Caco-2 (cell line): ENCODE results near the gene RASSF7. TPM values are rescaled to one million over a fixed set of nuclear protein-coding genes. Genes with fewer than 3 reads are reported as not detected.

Experiments
- BruUV-seq: library from RNA; stranded (reverse); fragments of 400-500 nt; replicated peaks from 2 replicates; lab custom pipeline; 2021; lab: Mats Ljungman, UMichigan
- CTCF ChIA-PET: fragments of 300-600 bp; sonication (Branson Sonifier 250); formaldehyde crosslinking; loops from one replicate; lab custom pipeline; 2022; ENCODE audit warnings: antibody characterized with exemption; lab: Charles Lee
- POLR2A ChIA-PET: fragments of 300-600 bp; sonication (Branson Sonifier 250); formaldehyde crosslinking; loops from one replicate; lab custom pipeline; 2022; ENCODE audit warnings: antibody characterized with exemption; lab: Charles Lee
- DNase-seq, 2 experiments: peaks; one replicate each; pipeline versions ENCODE4 v3.0.0 to v3.0.0-alpha.2; 2020 to 2022
- H3K27me3 ChIP-seq: replicated peaks from 2 replicates; pipeline ENCODE4 v1.6.0; 2011; ENCODE audit warnings: low read length; ENCODE audit not compliant: control insufficient read depth, insufficient read depth
- H3K36me3 ChIP-seq: 2 replicates; pipeline ENCODE4 v1.5.1; 2011; ENCODE audit warnings: low read length; ENCODE audit not compliant: control insufficient read depth, insufficient read depth
- H3K4me1 ChIP-seq: fragments of 250-450 bp; sonication (Bioruptor Pico); 2 replicates; pipeline ENCODE4 v1.5.1; 2020; ENCODE audit warnings: mild to moderate bottlenecking
- H3K4me3 ChIP-seq: 2 replicates; pipeline ENCODE4 v1.5.1; 2011; ENCODE audit warnings: low read depth, mild to moderate bottlenecking, control low read depth, low read length
- H3K9me3 ChIP-seq: fragments of 250-450 bp; sonication (Bioruptor Pico); 2 replicates; pipeline ENCODE4 v1.5.1; 2020; ENCODE audit warnings: mild to moderate bottlenecking, moderate library complexity
- H3K27ac Mint-ChIP-seq: one replicate; pipeline ENCODE4 v1.8.0; 2022; ENCODE audit warnings: mixed read lengths; ENCODE audit not compliant: unreplicated experiment
- H3K27me3 Mint-ChIP-seq: one replicate; pipeline ENCODE4 v1.8.0; 2022; ENCODE audit warnings: mixed read lengths; ENCODE audit not compliant: insufficient read depth, unreplicated experiment
- H3K36me3 Mint-ChIP-seq: one replicate; pipeline ENCODE4 v1.8.0; 2022; ENCODE audit warnings: mild to moderate bottlenecking, mixed read lengths; ENCODE audit not compliant: insufficient read depth, unreplicated experiment
- H3K4me1 Mint-ChIP-seq: one replicate; pipeline ENCODE4 v1.8.0; 2022; ENCODE audit warnings: low read depth, mixed read lengths; ENCODE audit not compliant: unreplicated experiment
- H3K4me3 Mint-ChIP-seq: one replicate; pipeline ENCODE4 v1.8.0; 2022; ENCODE audit warnings: mild to moderate bottlenecking, moderate library complexity, mixed read lengths; ENCODE audit not compliant: unreplicated experiment
- H3K9me3 Mint-ChIP-seq: one replicate; pipeline ENCODE4 v1.8.0; 2022; ENCODE audit warnings: mixed read lengths; ENCODE audit not compliant: unreplicated experiment
- CTCF ChIP-seq, 2 experiments: fragments of 200-600 bp in 1 of 2; IDR thresholded peaks; 1 replicate in 1 of 2; 2 replicates in 1 of 2; pipeline versions ENCODE4 v1.5.1 to v1.8.0; 2011 to 2022; ENCODE audit warnings: antibody characterized with exemption in 1 of 2, control low read depth in 1 of 2, inconsistent platforms in 1 of 2, low read depth in 1 of 2, low read length in 1 of 2, mild to moderate bottlenecking in 1 of 2, moderate library complexity in 1 of 2; ENCODE audit not compliant: insufficient read depth in 1 of 2, severe bottlenecking in 1 of 2, unreplicated experiment in 1 of 2
- intact Hi-C: fragments of 100-400 bp; cut with micrococcal nuclease; formaldehyde crosslinking; loops from one replicate; pipeline ENCODE4 v1.10.0; 2022; ENCODE audit not compliant: unreplicated experiment
- total RNA-seq: library from RNA; stranded (reverse); gene quantifications from 2 replicates; pipeline ENCODE4 v1.2.3, GENCODE V29; 2022

RASSF7 gene
- total RNA-seq, 1 experiment from 2014 or later, result 65.5 TPM

- no peaks in the 10 kb centered on the region for H3K9me3 ChIP-seq
- H3K36me3 ChIP-seq, result no peaks in the 10 kb centered on the region
- peaks cover 5% of the 10 kb centered on the region for H3K36me3 Mint-ChIP-seq
- H3K27me3 Mint-ChIP-seq, result no peaks in the 10 kb centered on the region
- intact Hi-C loops, result loop anchor here (10.0 kb wide), 1 partner anchor 171 kb away; no protein-coding TSS in a partner anchor
- H3K4me1 ChIP-seq, result peaks cover 13% of the 10 kb centered on the region
- BruUV-seq, result no TSS peak
- POLR2A ChIA-PET, result no interaction called here
- DNase-seq, result no peak
- H3K9me3 Mint-ChIP-seq, result no peaks in the 10 kb centered on the region
- H3K27me3 ChIP-seq, result no peaks in the 10 kb centered on the region
- H3K27ac Mint-ChIP-seq, result no peak overlapping the region
- CTCF ChIA-PET, result interaction anchor here (1.4 to 1.7 kb wide), 2 partner anchors 22 to 168 kb away, joined by 6 read pairs; partner anchors contain the start of gene PHRF1
- peak overlapping the region; percentile 24 for H3K4me3 Mint-ChIP-seq
- H3K4me1 Mint-ChIP-seq, result peaks cover 1% of the 10 kb centered on the region
- no peak for TF ChIP-seq CTCF (IDR thresholded peaks at IDR 0.05; ENCODE audit: insufficient read depth in 1 of 2, low read depth in 1 of 2, low read length in 1 of 2, severe bottlenecking in 1 of 2, unreplicated experiment in 1 of 2)
- H3K4me3 ChIP-seq, result no peak overlapping the region
Measured at GRCh38 chr11:553988-554340, 6.8 kb upstream of the RASSF7 start.

GRCh38 chr11:554428-555226 lies 6.1 kb upstream of the RASSF7 start:
- Mint-ChIP-seq H3K4me3 (peak overlapping the region; percentile 56), H3K4me1 (peaks cover 8% of the 10 kb centered on the region), H3K36me3 (peaks cover 7% of the 10 kb centered on the region), H3K27me3 (no peaks in the 10 kb centered on the region), H3K27ac (no peak overlapping the region), H3K9me3 (no peaks in the 10 kb centered on the region)
- POLR2A ChIA-PET, result interaction anchor here (0.6 to 0.8 kb wide), 3 partner anchors 21 to 132 kb away, joined by 5 to 8 read pairs (median 5); no protein-coding TSS in a partner anchor
- DNase-seq, result peak; percentile 82 to 86
- Histone ChIP-seq H3K27me3 (no peaks in the 10 kb centered on the region), H3K9me3 (no peaks in the 10 kb centered on the region), H3K36me3 (no peaks in the 10 kb centered on the region), H3K4me1 (peaks cover 20% of the 10 kb centered on the region), H3K4me3 (peak overlapping the region; percentile 62)
- peak; percentile 73 to 85 for TF ChIP-seq CTCF (IDR thresholded peaks at IDR 0.05; ENCODE audit: insufficient read depth in 1 of 2, low read depth in 1 of 2, low read length in 1 of 2, severe bottlenecking in 1 of 2, unreplicated experiment in 1 of 2)
- no TSS peak for BruUV-seq
- CTCF ChIA-PET, result interaction anchor here (0.6 to 1.7 kb wide), 8 partner anchors 21 to 205 kb away, joined by 3 to 9 read pairs (median 4); partner anchors contain the start of gene PHRF1
- intact Hi-C loops, result loop anchor here (10.0 kb wide), 1 partner anchor 170 kb away; no protein-coding TSS in a partner anchor

- no peaks in the 10 kb centered on the region for H3K27me3 ChIP-seq
- DNase-seq, result no peak
- H3K4me1 ChIP-seq, result peaks cover 27% of the 10 kb centered on the region
- peak overlapping the region; percentile 56 for H3K4me3 Mint-ChIP-seq
- H3K27ac Mint-ChIP-seq, result no peak overlapping the region
- intact Hi-C loops, result loop anchor here (10.0 kb wide), 1 partner anchor 169 kb away; no protein-coding TSS in a partner anchor
- ChIA-PET CTCF (interaction anchor here (0.8 to 1.7 kb wide), 5 partner anchors 21 to 169 kb away, joined by 3 to 9 read pairs (median 6); partner anchors contain the start of gene PHRF1), POLR2A (interaction anchor here (0.7 to 0.8 kb wide), 2 partner anchors 21 to 58 kb away, joined by 5 to 8 read pairs; no protein-coding TSS in a partner anchor)
- no peaks in the 10 kb centered on the region for H3K9me3 ChIP-seq
- H3K36me3 Mint-ChIP-seq, result peaks cover 12% of the 10 kb centered on the region
- no peaks in the 10 kb centered on the region for H3K27me3 Mint-ChIP-seq
- no TSS peak for BruUV-seq
- peaks cover 14% of the 10 kb centered on the region for H3K4me1 Mint-ChIP-seq
- TF ChIP-seq CTCF (IDR thresholded peaks at IDR 0.05; ENCODE audit: insufficient read depth in 1 of 2, low read depth in 1 of 2, low read length in 1 of 2, severe bottlenecking in 1 of 2, unreplicated experiment in 1 of 2), result peak in 1 of 2 experiments; percentile 6
- H3K4me3 ChIP-seq, result peak overlapping the region; percentile 62
- no peaks in the 10 kb centered on the region for H3K9me3 Mint-ChIP-seq
- H3K36me3 ChIP-seq, result no peaks in the 10 kb centered on the region
Measured at GRCh38 chr11:555227-555779, 5.5 kb upstream of the RASSF7 start.
